Activated B cell treated with CpG ODN at 0.5 μM for 24 hours (primary cell): Measurements from ENCODE around the gene CHIC2. TPM values are rescaled to one million over a fixed set of nuclear protein-coding genes. Genes with fewer than 3 reads are reported as not detected.

Experiments
- ATAC-seq: fragments of 200-7000 bp; cut with Tn5 transposase; one replicate; pipeline ENCODE4 v1.10.0; 2021; ENCODE audit warnings: low read depth, mild to moderate bottlenecking, moderate library complexity
- CTCF ChIA-PET: fragments of 350-600 bp; sonication (Branson Sonifier 250); formaldehyde crosslinking; loops from one replicate; lab custom pipeline; 2021; ENCODE audit warnings: antibody characterized with exemption; lab: Charles Lee
- POLR2A ChIA-PET: fragments of 350-600 bp; sonication (Branson Sonifier 250); formaldehyde crosslinking; loops from one replicate; lab custom pipeline; 2021; ENCODE audit warnings: antibody characterized with exemption; lab: Charles Lee
- DNase-seq: peaks from one replicate; pipeline ENCODE4 v3.0.0; 2022
- H3K27ac Mint-ChIP-seq: one replicate; pipeline ENCODE4 v1.8.0; 2020; ENCODE audit warnings: mixed read lengths
- H3K27me3 Mint-ChIP-seq: one replicate; pipeline ENCODE4 v1.8.0; 2021; ENCODE audit warnings: mixed read lengths
- H3K36me3 Mint-ChIP-seq: one replicate; pipeline ENCODE4 v1.8.0; 2021; ENCODE audit warnings: low read depth, mixed read lengths
- H3K4me1 Mint-ChIP-seq: one replicate; pipeline ENCODE4 v1.8.0; 2021; ENCODE audit warnings: mixed read lengths
- H3K4me3 Mint-ChIP-seq: one replicate; pipeline ENCODE4 v1.8.0; 2020; ENCODE audit warnings: mild to moderate bottlenecking, mixed read lengths
- H3K9me3 Mint-ChIP-seq: one replicate; pipeline ENCODE4 v1.8.0; 2020; ENCODE audit warnings: mixed read lengths
- CTCF ChIP-seq: fragments of 200-600 bp; IDR thresholded peaks from one replicate; pipeline ENCODE4 v1.8.0; 2022; ENCODE audit warnings: antibody characterized with exemption, mild to moderate bottlenecking
- intact Hi-C: fragments of 100-400 bp; cut with micrococcal nuclease; formaldehyde crosslinking; loops from one replicate; pipeline ENCODE4 v1.15.1; 2024
- total RNA-seq: library from RNA; stranded (reverse); gene quantifications from 2 replicates; pipeline ENCODE4 v1.2.3, GENCODE V29; 2022

CHIC2 gene
- total RNA-seq, 1 donor from 2014 or later: 21.6 TPM

GRCh38 chr4:54097152-54097551, 32.7 kb upstream of the CHIC2 start:
- no peak for TF ChIP-seq CTCF
- Mint-ChIP-seq H3K36me3 (no peaks in the 10 kb centered on the region), H3K4me3 (no peak overlapping the region), H3K9me3 (no peaks in the 10 kb centered on the region), H3K27me3 (peaks cover 79% of the 10 kb centered on the region), H3K27ac (no peak overlapping the region), H3K4me1 (peaks cover 50% of the 10 kb centered on the region)
- intact Hi-C loops: no loop called here
- ChIA-PET POLR2A (no interaction called here), CTCF (no interaction called here)
- DNase-seq: no peak
- no peak for ATAC-seq

GRCh38 chr4:54096295-54096962, 32.0 kb upstream of the CHIC2 start:
- ChIA-PET POLR2A (interaction anchor here (0.6 kb wide), 1 partner anchor 136 kb away, joined by 3 read pairs; no protein-coding TSS in a partner anchor), CTCF (no interaction called here)
- no peaks in the 10 kb centered on the region for H3K36me3 Mint-ChIP-seq
- no peaks in the 10 kb centered on the region for H3K9me3 Mint-ChIP-seq
- no peak for DNase-seq
- no peak overlapping the region for H3K4me3 Mint-ChIP-seq
- no peak for ATAC-seq
- no peak overlapping the region for H3K27ac Mint-ChIP-seq
- H3K27me3 Mint-ChIP-seq: peaks cover 79% of the 10 kb centered on the region
- TF ChIP-seq CTCF: no peak
- intact Hi-C loops: no loop called here
- peaks cover 52% of the 10 kb centered on the region for H3K4me1 Mint-ChIP-seq

GRCh38 chr4:54095110-54095825, 30.9 kb upstream of the CHIC2 start:
- ChIA-PET CTCF (no interaction called here), POLR2A (no interaction called here)
- no peak for TF ChIP-seq CTCF
- Mint-ChIP-seq H3K36me3 (no peaks in the 10 kb centered on the region), H3K4me3 (no peak overlapping the region), H3K27me3 (peaks cover 77% of the 10 kb centered on the region), H3K4me1 (peaks cover 51% of the 10 kb centered on the region), H3K9me3 (no peaks in the 10 kb centered on the region), H3K27ac (no peak overlapping the region)
- no peak for ATAC-seq
- DNase-seq: no peak
- intact Hi-C loops: loop anchor here (2.0 kb wide), 1 partner anchor 14 kb away; no protein-coding TSS in a partner anchor

GRCh38 chr4:54094451-54094850, 30.0 kb upstream of the CHIC2 start:
- Mint-ChIP-seq H3K4me3 (no peak overlapping the region), H3K36me3 (no peaks in the 10 kb centered on the region), H3K27me3 (peaks cover 75% of the 10 kb centered on the region), H3K4me1 (peaks cover 44% of the 10 kb centered on the region), H3K9me3 (no peaks in the 10 kb centered on the region), H3K27ac (no peak overlapping the region)
- intact Hi-C loops: loop anchor here (2.0 kb wide), 1 partner anchor 14 kb away; no protein-coding TSS in a partner anchor
- ChIA-PET POLR2A (interaction anchor here (0.7 kb wide), 1 partner anchor 12 kb away, joined by 4 read pairs; no protein-coding TSS in a partner anchor), CTCF (interaction anchor here (1.0 kb wide), 1 partner anchor 139 kb away, joined by 5 read pairs; no protein-coding TSS in a partner anchor)
- no peak for DNase-seq
- no peak for ATAC-seq
- no peak for TF ChIP-seq CTCF
